ENCODE measurements around the gene PERP.
"Not testable (repeated sequence)": the region's sequence is repeated elsewhere in the genome, so short reads cannot be mapped to it uniquely, and the experiment has no call there.

The PERP gene

GRCh38 chr6:138107078-138107751 is at the start of gene PERP:
Gene PERP (minus strand): TSS chr6:138107419. CDS start chr6:138107340, 79 bp downstream.
- H3K4me3 ChIP-seq: peak within 1 kb of the TSS; percentile 47 to 77 (median 62)
- peak within 1 kb of the TSS; percentile 73 to 99 (median 94) for H3K27ac ChIP-seq

- no peak overlapping the region for H3K4me3 ChIP-seq
- H3K27ac ChIP-seq: no peak overlapping the region
Observed at GRCh38 chr6:138155443-138155842, 48.2 kb upstream of the PERP start.

GRCh38 chr6:138146544-138146943 is 39.3 kb upstream of the PERP start:
- no peak overlapping the region for H3K27ac ChIP-seq
- H3K4me3 ChIP-seq: no peak overlapping the region

- H3K27ac ChIP-seq: no peak overlapping the region
- no peak overlapping the region for H3K4me3 ChIP-seq
Observed at GRCh38 chr6:138145402-138145801, 38.2 kb upstream of the PERP start.

GRCh38 chr6:138142806-138143205 is 35.6 kb upstream of the PERP start:
- H3K4me3 ChIP-seq: no peak overlapping the region
- H3K27ac ChIP-seq: no peak overlapping the region

GRCh38 chr6:138129190-138129589 is 22.0 kb upstream of the PERP start:
- Histone ChIP-seq H3K27ac (no peak overlapping the region), H3K4me3 (no peak overlapping the region)

- H3K27ac ChIP-seq: no peak overlapping the region
- no peak overlapping the region for H3K4me3 ChIP-seq
Observed at GRCh38 chr6:138128096-138128495, 20.9 kb upstream of the PERP start.

- Histone ChIP-seq H3K4me3 (no peak overlapping the region), H3K27ac (no peak overlapping the region)
Observed at GRCh38 chr6:138124096-138124495, 16.9 kb upstream of the PERP start.

- Histone ChIP-seq H3K4me3 (no peak overlapping the region), H3K27ac (no peak overlapping the region)
Observed at GRCh38 chr6:138119976-138120375, 12.8 kb upstream of the PERP start.

GRCh38 chr6:138119229-138119628 is 12.0 kb upstream of the PERP start:
- H3K4me3 ChIP-seq, H3K27ac ChIP-seq: not testable (repeated sequence)

- Histone ChIP-seq H3K4me3 (no peak overlapping the region), H3K27ac (no peak overlapping the region)
Observed at GRCh38 chr6:138117376-138117914, 10.2 kb upstream of the PERP start.

GRCh38 chr6:138116661-138116999 is 9.4 kb upstream of the PERP start:
- H3K27ac ChIP-seq: no peak overlapping the region
- no peak overlapping the region for H3K4me3 ChIP-seq

GRCh38 chr6:138115877-138116660 is 8.8 kb upstream of the PERP start:
- no peak overlapping the region for H3K4me3 ChIP-seq

GRCh38 chr6:138115201-138115600 is 8.0 kb upstream of the PERP start:
- Histone ChIP-seq H3K27ac (no peak overlapping the region), H3K4me3 (no peak overlapping the region)

More at GRCh38 chr6:138115877-138116660, 8.8 kb upstream of the PERP start:
- H3K27ac ChIP-seq: no peak overlapping the region

GRCh38 chr6:138113588-138114210 is 6.5 kb upstream of the PERP start:
- no peak overlapping the region for H3K27ac ChIP-seq
- H3K4me3 ChIP-seq: no peak overlapping the region

GRCh38 chr6:138110229-138110628 is 3.0 kb upstream of the PERP start:
- Histone ChIP-seq H3K4me3 (no peak overlapping the region), H3K27ac (no peak overlapping the region)

GRCh38 chr6:138109042-138109997 is 2.1 kb upstream of the PERP start:
- Histone ChIP-seq H3K4me3 (peak overlapping the region in 1 of 7 experiments; percentile 58), H3K27ac (peak overlapping the region in 19 of 21 experiments; percentile 16 to 99 (median 94))

GRCh38 chr6:138107752-138108592 is 753 bp upstream of the PERP start:
- Histone ChIP-seq H3K27ac (peak overlapping the region; percentile 33 to 99 (median 94)), H3K4me3 (peak overlapping the region; percentile 47 to 77 (median 62))
